ENCODE results near the gene IBSP.

IBSP gene

GRCh38 chr4:87835197-87835596 lies 35.8 kb downstream of the IBSP start:
- TF ChIP-seq, protein P1, sequence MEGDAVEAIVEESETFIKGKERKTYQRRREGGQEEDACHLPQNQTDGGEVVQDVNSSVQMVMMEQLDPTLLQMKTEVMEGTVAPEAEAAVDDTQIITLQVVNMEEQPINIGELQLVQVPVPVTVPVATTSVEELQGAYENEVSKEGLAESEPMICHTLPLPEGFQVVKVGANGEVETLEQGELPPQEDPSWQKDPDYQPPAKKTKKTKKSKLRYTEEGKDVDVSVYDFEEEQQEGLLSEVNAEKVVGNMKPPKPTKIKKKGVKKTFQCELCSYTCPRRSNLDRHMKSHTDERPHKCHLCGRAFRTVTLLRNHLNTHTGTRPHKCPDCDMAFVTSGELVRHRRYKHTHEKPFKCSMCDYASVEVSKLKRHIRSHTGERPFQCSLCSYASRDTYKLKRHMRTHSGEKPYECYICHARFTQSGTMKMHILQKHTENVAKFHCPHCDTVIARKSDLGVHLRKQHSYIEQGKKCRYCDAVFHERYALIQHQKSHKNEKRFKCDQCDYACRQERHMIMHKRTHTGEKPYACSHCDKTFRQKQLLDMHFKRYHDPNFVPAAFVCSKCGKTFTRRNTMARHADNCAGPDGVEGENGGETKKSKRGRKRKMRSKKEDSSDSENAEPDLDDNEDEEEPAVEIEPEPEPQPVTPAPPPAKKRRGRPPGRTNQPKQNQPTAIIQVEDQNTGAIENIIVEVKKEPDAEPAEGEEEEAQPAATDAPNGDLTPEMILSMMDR (conservative IDR thresholded peaks at IDR 0.05; ENCODE audit: low read depth, low read length): no peak
- H3K4me3 ChIP-seq (ENCODE audit: low read depth, low read length): no peak overlapping the region
- DNase-seq (ENCODE audit: low read depth): peak; percentile 10

DNA sequence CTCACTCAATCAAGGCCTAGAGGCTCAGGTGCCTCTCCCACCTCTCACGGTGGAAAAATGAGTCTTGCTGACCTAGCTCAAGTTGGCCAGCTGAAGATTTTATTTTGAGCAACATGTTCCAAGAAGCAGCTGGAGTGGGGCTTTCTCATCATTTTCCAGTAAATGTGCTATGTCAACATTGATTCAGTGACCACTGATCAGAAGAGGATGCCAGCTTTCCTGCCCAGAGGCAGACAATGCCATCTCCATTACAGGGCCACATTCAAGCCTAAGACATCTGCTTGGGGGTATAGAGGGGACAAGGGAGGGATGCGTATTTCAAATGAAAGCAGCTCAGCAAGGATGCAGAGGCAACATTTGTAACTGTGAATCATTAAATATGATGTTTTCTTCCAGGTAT lies 36.4 kb downstream of the IBSP start:
- no peak for DNase-seq (ENCODE audit: low read depth)
- TF ChIP-seq, protein P1 (conservative IDR thresholded peaks at IDR 0.05; ENCODE audit: low read depth, low read length): no peak
- H3K4me3 ChIP-seq (ENCODE audit: low read depth, low read length): no peak overlapping the region

DNA sequence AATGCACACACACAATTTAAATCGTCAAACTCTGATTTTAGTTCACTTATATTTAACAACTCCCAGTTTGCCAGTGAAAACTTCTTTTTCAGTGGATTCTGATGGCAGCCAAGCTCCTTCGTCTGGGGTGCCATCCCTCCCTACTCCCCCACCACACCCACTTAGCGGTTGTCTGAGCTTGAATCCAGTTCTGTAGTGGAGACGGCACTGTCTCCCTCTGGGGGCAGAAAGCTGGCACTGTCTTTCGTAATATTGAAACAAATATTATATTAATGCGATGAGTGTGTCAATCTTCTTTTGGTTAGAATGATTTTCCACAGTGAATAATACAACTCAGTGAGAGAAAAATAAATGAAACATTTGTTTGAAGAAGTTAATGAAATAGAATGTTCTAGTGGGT lies 38.9 kb downstream of the IBSP start:
- H3K4me3 ChIP-seq (ENCODE audit: low read depth, low read length): no peak overlapping the region
- peak; percentile 42 for DNase-seq (ENCODE audit: low read depth)
- TF ChIP-seq, protein P1 (conservative IDR thresholded peaks at IDR 0.05; ENCODE audit: low read depth, low read length): peak; percentile 73

DNA sequence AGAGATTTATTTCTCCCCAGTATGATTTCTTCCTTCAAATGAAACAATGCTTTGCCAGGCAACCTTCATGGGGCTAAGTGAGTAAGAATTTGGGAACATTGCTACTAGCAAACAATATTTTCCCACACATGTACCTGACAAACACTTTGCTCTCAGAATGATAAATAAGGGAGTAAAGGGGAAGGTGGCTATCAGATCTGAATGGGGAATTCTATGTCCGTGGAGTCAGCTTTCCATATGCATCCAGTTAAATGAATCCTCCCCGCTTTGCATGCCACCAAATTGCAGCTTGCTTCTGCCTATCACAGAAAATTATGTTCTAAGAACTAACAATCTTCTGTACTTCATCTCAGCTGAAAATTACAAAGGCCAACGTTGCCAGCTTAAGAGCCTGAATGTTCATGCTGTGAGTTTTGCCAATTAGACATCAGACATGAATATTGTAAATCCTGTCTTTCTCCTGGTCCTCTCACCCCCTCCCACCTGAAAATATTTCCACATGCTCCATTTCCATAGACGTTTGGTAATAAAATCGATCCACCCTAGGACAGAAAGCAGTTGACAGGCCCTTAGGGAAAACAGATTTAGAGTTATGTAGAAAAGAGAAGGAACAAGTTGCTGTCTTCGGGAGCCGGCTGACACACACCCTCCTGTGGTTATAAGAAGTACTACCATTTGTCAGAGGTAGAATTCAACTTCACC lies 39.7 kb downstream of the IBSP start:
- TF ChIP-seq, protein P1 (conservative IDR thresholded peaks at IDR 0.05; ENCODE audit: low read depth, low read length): peak; percentile 85
- no peak overlapping the region for H3K4me3 ChIP-seq (ENCODE audit: low read depth, low read length)
- peak; percentile 73 for DNase-seq (ENCODE audit: low read depth)

DNA sequence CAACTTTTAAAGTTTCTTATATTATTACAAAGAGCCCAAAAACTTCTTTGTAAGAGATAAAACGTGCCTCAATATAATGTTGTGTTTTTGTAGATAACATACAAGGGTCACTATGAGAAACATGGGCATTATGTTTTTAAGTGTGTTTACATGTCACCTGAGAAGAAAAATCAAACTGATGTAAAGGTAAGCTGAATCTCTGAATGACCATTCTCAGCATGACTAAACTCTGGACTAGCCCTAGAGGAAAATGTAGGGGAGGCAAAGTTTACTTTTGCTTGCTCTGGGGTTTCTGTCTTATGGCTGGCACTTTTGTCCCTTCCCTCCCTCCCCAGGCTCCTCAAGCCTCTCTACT lies 40.2 kb downstream of the IBSP start:
- TF ChIP-seq, protein P1 (conservative IDR thresholded peaks at IDR 0.05; ENCODE audit: low read depth, low read length): no peak
- H3K4me3 ChIP-seq (ENCODE audit: low read depth, low read length): no peak overlapping the region
- DNase-seq (ENCODE audit: low read depth): no peak

GRCh38 chr4:87840149-87840548 lies 40.8 kb downstream of the IBSP start:
- TF ChIP-seq, protein P1 (conservative IDR thresholded peaks at IDR 0.05; ENCODE audit: low read depth, low read length): no peak
- DNase-seq (ENCODE audit: low read depth): no peak

DNA sequence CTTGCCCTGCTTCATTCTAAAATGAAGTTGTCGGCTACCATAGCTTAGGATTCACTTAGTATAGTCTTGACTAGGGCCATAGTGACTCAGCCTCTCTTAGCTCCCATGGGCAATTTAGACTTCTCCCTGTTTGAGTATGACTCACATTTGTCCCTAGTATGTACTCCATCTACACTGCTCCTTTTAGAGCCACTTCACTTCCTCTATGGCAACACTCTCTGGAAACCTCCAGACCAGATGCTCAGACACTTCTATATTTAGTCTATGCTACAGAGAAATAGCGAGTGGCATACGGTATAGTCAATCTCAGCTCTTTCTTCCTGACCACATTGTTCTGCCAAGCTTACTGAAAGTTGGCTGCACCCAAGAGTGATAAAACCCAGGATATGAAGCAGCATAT lies 44.6 kb downstream of the IBSP start:
- peak; percentile 65 for DNase-seq (ENCODE audit: low read depth)

More at GRCh38 chr4:87840149-87840548, 40.8 kb downstream of the IBSP start:
- no peak overlapping the region for H3K4me3 ChIP-seq (ENCODE audit: low read depth, low read length)

More for the DNA sequence above, 44.6 kb downstream of the IBSP start:
- TF ChIP-seq, protein P1 (conservative IDR thresholded peaks at IDR 0.05; ENCODE audit: low read depth, low read length): no peak
- no peak overlapping the region for H3K4me3 ChIP-seq (ENCODE audit: low read depth, low read length)

Data from choroid plexus epithelial cell (primary cell).